Measurements from ENCODE around the gene BCAS3.

The BCAS3 gene

GRCh38 chr17:61307905-61308886 is 630.5 kb downstream of the BCAS3 start:
- DNase-seq, result no peak

GRCh38 chr17:61309362-61310256 is 632.0 kb downstream of the BCAS3 start:
- no peak for DNase-seq

GRCh38 chr17:61310590-61310989 is 632.9 kb downstream of the BCAS3 start:
- no peak for DNase-seq

DNA sequence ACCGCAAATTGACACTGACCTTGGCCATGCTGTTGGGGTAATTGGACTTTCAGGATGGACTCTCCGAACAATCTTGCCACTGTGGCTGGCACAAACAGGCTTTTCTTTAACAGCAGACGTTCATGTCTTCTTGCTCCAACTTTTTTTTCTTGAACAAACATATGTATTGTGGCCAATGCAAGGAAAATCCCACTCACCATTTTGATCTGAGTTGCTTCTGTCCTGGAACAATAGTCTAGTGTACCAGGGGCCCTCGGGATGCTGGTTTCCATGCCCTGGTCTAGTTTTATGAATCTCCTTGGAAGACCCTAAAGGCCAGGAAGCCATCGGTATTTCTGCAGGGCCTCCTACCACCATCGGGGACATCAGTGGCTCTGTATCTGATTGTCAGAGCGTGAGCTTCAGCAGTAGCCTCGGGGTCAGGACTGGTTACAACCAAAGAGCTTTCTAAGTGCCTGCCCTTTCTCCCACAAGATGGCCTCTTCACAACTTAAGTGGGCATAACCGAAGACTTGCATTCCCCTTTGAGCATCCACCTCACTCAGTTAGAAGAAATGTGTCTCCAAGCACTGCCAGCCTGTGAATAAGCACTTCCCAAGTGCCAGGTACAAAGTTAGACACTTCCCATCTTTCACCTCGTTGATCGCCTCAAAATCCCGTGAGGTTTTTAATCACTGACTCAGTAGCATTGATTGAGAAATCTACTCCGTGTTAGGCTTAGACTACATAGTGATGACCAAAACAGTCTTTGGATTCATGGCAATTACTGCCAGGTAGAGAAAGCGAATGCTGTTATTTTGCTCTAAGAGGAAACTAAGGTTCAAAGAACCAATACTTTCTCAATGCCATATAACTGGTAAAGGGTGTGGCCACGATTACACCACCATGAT is 635.0 kb downstream of the BCAS3 start:
- DNase-seq, result no peak

DNA sequence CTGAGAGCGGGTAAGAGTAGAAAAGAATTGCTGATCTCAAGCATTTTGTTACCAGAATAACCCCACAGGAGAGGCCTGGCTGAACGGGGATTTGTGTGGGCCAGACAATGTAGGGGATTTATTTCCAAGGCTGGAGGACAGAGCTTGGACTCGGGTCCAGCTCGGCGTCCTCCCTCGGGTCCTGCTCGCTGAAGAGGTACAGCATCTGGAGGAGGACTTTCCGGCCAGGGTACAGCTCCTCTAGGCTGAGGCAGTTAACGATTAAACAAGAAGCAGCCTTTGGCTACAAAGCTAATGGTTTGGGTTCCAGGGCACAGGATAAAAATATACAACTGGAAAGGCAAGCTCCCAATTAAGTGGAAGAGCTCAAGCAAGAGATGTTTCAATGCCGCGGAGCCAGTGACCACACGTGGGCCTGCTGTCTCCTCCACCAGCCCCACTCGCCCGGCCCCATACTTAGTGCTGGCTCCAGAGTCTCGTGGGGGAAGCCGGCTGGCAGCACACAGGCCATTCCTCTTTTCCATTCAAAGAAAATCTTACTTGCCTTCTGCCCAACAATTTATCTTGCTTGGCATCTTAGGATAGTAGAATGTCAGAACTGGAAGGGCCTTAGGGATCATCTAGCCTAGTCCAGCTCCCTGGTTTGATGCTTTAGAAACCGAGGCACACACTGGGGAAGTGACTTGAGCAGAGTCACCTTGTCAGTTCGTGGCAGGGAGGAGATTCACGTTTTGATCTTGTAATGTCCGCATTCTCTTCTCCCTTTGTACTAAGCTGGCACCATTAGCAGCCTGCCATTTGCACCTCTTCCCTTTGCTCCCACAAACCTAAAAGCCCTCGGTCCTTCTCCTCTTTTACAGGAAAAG is 636.0 kb downstream of the BCAS3 start:
- DNase-seq, result no peak

DNA sequence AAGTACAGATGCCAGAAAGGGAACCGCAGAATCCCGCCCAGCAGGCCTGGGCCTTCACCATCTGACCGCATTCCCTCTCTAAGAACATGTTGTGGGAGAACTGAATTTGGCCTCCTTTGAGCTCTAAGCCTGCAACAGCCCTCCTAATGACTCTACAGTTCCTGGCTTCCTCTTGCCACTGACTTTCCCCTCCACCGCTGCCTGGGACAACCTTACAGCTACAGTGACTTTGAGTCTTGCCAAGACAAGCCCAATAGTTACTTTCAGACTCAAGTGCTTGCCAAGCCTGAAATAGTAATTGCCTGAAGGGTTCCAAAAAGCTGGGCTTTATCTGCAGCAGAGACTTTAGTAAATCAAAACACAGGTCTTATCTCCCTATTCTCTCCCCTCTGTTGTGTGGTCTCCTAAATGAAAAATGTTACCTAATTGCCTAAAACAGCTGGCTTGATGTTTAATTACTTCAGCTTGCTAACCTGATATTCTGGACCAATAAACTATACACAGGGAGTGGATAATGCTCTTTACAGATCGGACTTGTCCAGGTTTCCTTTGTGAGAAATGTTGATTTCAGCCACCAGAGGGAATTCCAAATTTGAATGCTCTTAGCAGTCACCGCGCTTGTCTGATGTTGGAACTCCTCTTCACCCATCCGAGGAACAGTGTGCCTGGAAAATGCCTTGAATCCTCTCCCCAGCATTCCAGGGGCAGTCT is 636.9 kb downstream of the BCAS3 start:
- no peak for DNase-seq

GRCh38 chr17:61316633-61317032 is 639.0 kb downstream of the BCAS3 start:
- no peak for DNase-seq

DNA sequence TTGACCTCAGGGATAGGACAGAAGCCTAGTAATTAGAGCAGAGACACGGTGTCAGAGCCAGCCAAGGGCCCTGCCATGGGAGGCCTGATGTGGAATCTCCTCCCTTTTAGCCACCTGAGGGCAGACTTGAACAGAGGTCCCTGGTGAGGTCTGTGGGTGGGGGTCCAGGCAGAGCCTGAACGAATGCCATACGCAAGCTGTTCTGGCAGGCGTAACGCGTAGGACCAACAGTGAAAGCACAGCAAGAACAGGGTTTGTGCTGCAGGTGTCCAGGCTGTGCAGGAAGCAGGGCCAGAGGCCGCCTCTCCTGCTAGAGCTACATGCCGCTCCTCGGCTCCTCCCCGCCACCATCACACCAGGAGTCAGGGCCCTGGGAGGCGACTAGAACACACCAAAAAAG is 640.1 kb downstream of the BCAS3 start:
- no peak for DNase-seq

GRCh38 chr17:61318684-61319098 is 641.0 kb downstream of the BCAS3 start:
- no peak for DNase-seq

- DNase-seq, result no peak
These were observed 643.7 kb downstream of the BCAS3 start for GRCh38 chr17:61321344-61321743.

DNA sequence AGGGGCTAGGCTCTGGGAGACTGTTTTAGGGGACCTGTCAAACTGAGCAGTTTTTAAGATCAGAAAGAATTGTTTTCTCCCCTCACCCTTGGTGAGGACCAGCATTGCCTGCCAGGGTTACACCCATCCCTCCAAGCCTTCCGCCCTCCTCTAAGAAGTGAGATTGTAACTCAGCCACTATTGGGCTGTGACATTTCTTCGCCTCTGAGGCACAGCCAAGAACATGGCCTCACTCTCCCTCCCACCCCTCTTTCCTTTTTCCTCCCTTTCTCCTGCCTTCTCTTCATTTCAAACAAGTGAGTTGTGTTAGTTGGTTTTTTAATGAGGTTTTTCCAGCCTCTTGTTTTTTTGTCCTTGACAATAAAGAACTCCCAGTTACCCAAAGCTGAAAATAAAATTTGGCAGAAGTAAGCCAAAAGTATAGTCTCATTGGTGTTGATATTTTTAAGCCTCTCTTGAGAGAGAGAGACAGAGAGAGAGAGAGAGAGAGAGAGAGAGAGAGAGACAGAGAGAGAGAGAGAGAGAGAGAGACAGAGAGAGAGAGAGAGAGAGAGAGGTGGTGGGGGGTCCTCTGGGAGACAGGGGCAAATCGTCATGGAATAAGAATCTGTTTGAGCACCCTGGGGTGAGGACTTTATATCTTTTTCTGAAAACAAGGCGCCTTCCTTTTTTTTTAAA is 644.8 kb downstream of the BCAS3 start:
- DNase-seq, result no peak

DNA sequence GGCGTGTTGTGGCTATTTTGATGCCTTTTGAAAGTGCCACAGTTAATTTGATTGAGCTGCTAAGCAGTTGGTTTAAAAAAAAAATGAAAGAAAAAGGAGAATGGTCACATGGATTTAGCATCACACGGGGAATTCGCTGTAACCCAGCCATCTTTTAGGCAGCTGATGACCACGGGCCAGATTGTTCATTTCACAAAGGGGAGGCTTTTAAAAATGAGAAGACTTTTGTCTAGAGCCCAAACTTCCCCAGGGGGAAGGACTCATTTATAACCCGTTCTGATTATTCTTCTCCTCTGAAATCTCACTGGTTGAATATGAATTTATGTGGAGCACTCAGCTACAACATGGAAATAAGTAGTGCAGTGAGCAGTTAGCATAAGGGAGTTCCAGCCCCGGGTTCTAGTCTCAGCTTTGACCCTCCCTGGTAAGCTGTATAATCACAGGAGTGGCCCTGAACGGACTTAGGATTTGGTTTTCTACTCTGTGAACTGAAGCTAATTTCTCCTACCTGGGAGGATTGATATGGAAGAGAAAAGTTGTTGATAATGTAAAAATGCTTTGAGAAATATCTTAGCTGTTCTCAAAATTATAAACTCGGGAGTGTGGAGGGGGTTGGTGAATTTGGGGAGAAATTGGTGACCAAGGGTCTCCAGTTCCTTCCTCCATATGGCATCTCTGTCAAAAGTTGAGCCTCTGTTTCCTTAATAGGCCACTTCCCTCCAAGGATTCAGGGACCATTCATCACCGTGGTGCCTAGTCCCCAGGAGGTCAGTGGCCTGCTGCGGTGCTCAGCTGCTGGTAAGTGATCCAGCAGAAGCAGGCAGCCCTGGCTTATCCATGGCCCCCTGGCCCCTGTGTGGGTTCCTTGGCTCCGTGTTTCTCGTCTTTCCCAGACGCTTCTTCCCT is 645.6 kb downstream of the BCAS3 start:
- no peak for DNase-seq

GRCh38 chr17:61323909-61324868 is 646.5 kb downstream of the BCAS3 start:
- DNase-seq, result no peak

- no peak for DNase-seq
These were observed 647.3 kb downstream of the BCAS3 start for GRCh38 chr17:61324950-61325349.

DNA sequence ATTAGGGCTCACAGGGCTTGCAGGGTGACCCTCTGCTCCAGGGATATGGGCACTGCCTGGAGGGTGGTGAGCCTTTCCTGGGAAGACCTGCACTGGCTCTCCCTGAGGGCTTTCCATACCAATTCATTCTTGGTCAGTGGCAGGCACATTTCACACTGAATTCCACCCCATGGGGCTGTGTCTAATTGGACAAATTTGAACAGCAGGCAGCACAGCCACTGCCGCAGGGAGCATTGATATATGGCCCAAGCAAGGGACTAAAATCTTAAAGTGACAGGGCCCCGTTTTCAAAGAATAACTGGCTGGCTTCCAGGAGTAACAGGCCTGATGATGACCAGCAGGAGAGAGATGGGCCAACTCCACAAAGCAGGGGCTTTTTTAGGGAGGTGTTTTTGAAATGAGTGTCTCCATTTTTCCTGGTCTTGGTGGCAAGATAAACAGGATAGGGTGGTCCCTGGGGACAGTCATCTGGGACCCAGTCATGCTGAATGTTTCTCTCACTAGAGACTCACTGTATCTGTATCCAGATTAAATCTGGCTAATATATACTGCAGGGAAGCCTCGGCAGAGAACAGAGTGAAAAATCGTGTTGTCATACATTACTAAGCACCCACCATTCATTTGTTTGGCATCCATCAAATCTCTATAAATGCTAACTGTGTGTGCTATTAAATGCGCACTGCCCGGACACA is 647.9 kb downstream of the BCAS3 start:
- no peak for DNase-seq

- DNase-seq, result no peak
These were observed 648.7 kb downstream of the BCAS3 start for GRCh38 chr17:61326330-61326729.

- DNase-seq, result no peak
These were observed 650.7 kb downstream of the BCAS3 start for GRCh38 chr17:61328351-61328750.
